CD4-positive, alpha-beta T cell treated with Interleukin-17A for 4 hours (primary cell): ENCODE results near the gene NCOA1.
"Not testable (repeated sequence)": the region's sequence is repeated elsewhere in the genome, so short reads cannot be mapped to it uniquely, and the experiment has no call there.

Experiments
- DNase-seq: peaks from one replicate; pipeline ENCODE4 v3.0.0-alpha.2; 2020; ENCODE audit warnings: mixed read lengths

NCOA1 gene

GRCh38 chr2:24756789-24757188 is 265.7 kb downstream of the NCOA1 start:
- DNase-seq = no peak

DNA sequence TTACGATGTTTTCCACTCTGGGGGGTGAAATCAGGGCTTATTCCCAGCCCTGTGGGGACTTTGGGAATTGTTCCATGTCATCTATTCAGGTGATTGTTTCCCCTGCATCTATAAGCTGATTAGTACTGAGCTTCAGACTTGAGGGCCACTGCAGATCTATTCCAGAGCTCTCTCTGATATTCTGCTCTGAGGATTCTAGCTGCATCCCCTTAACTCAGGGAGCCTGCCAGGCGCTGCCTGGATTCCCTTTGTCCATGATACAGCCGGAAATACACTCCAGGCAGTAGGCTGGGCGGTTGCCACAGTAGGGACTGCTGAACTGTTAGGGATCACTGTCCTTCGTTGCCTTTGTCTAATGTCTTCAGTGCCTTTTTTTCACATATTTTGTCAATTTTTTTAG is 270.8 kb downstream of the NCOA1 start:
- DNase-seq = no peak

GRCh38 chr2:24762518-24762917 is 271.5 kb downstream of the NCOA1 start:
- DNase-seq = no peak

- no peak for DNase-seq
Observed at GRCh38 chr2:24763843-24764242, 272.8 kb downstream of the NCOA1 start.

- no peak for DNase-seq
Observed at GRCh38 chr2:24766609-24767008, 275.6 kb downstream of the NCOA1 start.

- DNase-seq = no peak
Observed at GRCh38 chr2:24768013-24768412, 277.0 kb downstream of the NCOA1 start.

- no peak for DNase-seq
Observed at GRCh38 chr2:24768601-24769000, 277.5 kb downstream of the NCOA1 start.

DNA sequence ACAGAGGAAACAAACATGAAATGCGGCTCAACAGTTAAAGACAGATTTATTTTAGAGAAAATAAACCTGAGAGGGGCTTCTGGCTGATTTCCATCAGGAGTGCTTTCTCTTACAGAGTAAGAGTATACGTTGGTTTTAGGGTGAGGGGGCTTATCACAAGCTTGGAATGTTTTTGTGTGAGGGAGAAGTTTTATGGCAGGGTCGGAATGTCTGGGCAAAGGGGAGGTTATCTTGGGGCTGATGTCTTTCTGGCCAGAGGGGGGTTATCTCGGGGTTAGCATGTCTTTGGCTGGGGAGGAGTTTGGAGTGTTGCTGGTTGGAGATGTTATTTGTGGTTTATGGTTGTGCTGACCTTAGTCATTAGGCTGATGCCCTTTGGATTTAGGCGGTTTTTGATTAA is 280.0 kb downstream of the NCOA1 start:
- no peak for DNase-seq

- no peak for DNase-seq
Observed at GRCh38 chr2:24771764-24772586, 280.9 kb downstream of the NCOA1 start.

GRCh38 chr2:24774373-24774772 is 283.3 kb downstream of the NCOA1 start:
- no peak for DNase-seq

DNA sequence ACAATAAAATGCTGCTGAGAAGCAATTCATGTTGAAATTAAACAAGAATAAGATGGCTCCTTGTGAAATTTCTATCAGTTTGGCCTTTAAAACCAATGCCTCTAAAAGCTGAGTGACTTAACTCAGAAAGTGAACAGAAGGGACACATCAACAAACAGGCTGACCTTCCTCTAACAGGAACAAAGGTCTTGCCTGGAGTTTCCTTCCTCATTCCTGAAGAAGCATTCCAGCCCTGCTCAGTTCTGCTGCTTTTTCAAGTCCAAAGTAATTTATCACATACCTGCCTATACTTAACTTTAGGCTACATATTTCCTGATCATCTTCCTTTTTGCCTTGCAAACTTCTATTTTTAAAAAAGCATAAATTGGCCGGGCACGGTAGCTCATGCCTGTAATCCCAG is 288.1 kb downstream of the NCOA1 start:
- no peak for DNase-seq

GRCh38 chr2:24783641-24784040 is 292.6 kb downstream of the NCOA1 start:
- no peak for DNase-seq

GRCh38 chr2:24785671-24786321 is 294.7 kb downstream of the NCOA1 start:
- DNase-seq = no peak

DNA sequence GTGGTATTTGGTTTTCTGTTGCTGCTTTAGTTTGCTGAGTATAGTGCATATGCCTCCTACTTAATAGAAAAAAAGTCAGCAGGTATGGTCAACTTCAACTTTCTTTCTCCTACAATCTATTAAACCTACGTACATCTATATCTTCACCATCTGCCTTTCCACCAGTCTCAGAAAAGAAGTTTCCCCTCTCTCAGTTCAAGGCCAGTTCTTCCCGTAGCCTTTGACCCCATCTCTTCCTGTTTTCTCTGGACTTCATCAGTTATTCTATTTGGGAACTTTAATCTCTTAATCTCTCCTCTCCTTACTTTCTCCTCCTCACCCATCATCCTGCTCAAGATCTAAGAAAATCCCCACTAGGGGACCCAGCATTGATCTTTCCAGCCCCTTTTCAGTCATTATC is 296.5 kb downstream of the NCOA1 start:
- no peak for DNase-seq

DNA sequence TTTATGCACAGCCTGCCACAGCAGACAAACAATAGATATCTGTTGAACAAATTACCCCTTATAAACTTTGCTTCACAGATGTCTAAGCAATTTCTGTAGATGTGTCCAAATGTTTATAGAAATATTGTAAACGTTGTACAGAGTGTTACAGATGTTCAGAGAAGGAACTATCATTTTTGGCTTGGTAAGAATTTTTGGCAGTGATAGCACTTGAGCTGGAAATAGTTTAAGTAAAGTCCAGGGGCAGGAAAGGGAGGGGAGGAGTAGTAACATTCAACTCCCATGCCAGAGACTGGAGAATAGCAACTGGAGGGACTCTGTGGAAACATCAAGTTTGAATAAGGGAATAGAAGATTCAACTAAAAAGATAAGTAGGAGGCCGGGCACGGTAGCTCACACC is 297.8 kb downstream of the NCOA1 start:
- DNase-seq = no peak

GRCh38 chr2:24791452-24791851 is 300.4 kb downstream of the NCOA1 start:
- no peak for DNase-seq

DNA sequence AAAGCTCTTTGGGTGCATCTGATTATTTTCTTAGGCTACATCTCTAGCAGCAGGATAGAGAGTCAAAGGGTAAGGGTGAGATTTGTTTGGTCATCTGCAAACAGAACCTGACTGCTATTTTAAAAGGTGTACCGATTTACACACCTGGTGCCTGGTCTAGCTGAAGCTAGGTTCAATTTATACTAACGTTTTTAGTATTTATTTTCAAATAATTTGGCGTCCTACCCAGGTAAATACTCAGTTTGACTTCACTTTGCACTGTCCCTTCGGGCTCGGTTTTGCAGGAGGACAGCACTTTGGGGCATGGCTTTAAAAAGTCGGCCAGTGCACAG is 301.5 kb downstream of the NCOA1 start:
- no peak for DNase-seq

- DNase-seq = peak; percentile 96
Observed at GRCh38 chr2:24792874-24793760, 302.1 kb downstream of the NCOA1 start, which contains the start of the genes CENPO and PTRHD1. CENPO (plus strand) TSS chr2:24793425; CDS start chr2:24793920, 495 bp downstream. PTRHD1 (minus strand) TSS chr2:24793391; CDS start chr2:24793377, 14 bp downstream.

DNA sequence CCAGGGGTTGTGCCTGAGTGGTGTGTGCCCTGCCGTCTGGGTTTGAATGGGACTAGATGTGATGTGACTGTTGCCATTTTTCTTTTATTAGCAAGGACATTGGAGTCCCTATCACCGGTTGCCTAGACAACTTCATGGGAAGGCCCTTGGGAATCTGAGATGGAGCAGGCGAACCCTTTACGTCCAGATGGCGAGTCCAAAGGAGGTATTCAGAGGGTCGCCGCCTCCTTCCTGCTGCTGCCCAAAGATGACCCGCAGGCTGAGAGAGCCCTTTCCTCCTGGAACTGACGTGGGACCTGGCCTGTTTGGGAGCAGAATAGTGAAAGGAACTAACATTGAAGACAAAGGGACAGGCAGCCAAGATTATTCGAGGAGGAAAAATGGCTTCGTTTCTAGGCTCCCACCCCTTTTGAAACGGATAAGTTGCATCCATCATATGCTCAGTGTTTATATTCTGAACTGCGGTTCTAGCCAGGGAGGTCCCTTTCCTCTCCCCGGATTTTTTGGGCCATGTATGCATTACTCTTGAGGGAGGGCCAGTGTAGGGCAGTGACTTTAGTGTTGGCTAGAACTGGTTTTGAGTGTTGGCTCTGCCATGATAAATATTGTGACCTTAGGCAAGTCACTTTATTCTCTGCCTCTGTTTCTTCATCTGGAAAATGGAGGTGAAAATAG is 302.8 kb downstream of the NCOA1 start:
- DNase-seq = no peak

DNA sequence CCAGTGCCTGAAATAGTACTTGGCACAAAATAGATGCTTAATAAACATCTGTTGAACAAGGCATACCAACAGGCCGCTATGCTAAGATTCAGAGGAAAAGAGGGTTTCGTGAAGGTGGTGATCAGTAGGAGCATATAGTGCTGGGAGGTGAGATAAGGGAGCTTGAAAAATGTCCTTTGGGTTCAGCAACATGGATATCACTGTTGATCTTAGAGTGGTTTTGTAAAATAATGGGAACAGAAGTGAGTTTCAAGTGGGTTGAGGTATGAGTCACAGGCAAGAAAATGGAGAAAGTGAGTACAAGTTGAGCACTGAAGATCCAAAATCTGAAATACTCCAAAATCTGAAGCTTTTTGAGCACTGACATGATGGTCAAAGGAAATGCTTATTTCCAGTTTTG is 306.6 kb downstream of the NCOA1 start:
- no peak for DNase-seq

DNA sequence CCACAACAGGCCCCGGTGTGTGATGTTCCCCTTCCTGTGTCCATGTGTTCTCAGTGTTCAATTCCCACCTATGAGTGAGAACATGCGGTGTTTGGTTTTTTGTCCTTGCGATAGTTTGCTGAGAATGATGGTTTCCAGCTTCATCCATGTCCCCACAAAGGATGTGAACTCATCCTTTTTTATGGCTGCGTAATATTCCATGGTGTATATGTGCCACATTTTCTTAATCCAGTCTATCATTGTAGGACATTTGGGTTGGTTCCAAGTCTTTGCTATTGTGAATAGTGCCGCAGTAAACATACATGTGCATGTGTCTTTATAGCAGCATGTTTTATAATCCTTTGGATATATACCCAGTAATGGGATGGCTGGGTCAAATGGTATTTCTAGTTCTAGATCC is 309.4 kb downstream of the NCOA1 start:
- not testable (repeated sequence) for DNase-seq

- not testable (repeated sequence) for DNase-seq
Observed at GRCh38 chr2:24805811-24806660, 315.0 kb downstream of the NCOA1 start.
